Thymus (tissue), 11 donors: ENCODE results near the gene FUT2. TPM values are rescaled to one million over a fixed set of nuclear protein-coding genes. Genes with fewer than 3 reads are reported as not detected.
A peak's percentile ranks its signal among the peaks of the same experiment; 100 is the strongest.

Experiments used
- DNase-seq, 9 donors: peaks; one replicate each; pipeline ENCODE4 v3.0.0-alpha.2; 2013; ENCODE audit warnings: low spot score in 9 of 9, low read depth in 6 of 9, missing footprints in 1 of 9
- H3K27ac ChIP-seq, 2 donors: one replicate each; pipeline ENCODE4 v1.5.1; 2013; ENCODE audit warnings: control low read depth in 1 of 2, low read depth in 1 of 2, low read length in 1 of 2, mild to moderate bottlenecking in 1 of 2, moderate library complexity in 1 of 2
- H3K27me3 ChIP-seq, 2 donors: one replicate each; pipeline ENCODE4 v1.5.1; 2013; ENCODE audit warnings: low read length in 1 of 2; ENCODE audit not compliant: control insufficient read depth in 2 of 2, insufficient read depth in 1 of 2
- H3K36me3 ChIP-seq, 2 donors: one replicate each; pipeline ENCODE4 v1.5.1; 2013; ENCODE audit warnings: low read length in 1 of 2, mild to moderate bottlenecking in 1 of 2, moderate library complexity in 1 of 2; ENCODE audit not compliant: control insufficient read depth in 2 of 2, insufficient read depth in 2 of 2
- H3K4me1 ChIP-seq, 2 donors: one replicate each; pipeline ENCODE4 v1.5.1; 2013; ENCODE audit warnings: low read length in 2 of 2; ENCODE audit not compliant: control insufficient read depth in 2 of 2, insufficient read depth in 2 of 2
- H3K4me3 ChIP-seq, 2 donors: one replicate each; pipeline ENCODE4 v1.5.1; 2013; ENCODE audit warnings: low read length in 2 of 2, control low read depth in 1 of 2, mild to moderate bottlenecking in 1 of 2
- H3K9me3 ChIP-seq, 2 donors: one replicate each; pipeline ENCODE4 v1.5.1; 2013; ENCODE audit warnings: low read length in 1 of 2, mild to moderate bottlenecking in 1 of 2; ENCODE audit not compliant: control insufficient read depth in 2 of 2, insufficient read depth in 1 of 2
- WGBS: extraction: QIAGEN DNeasy Blood & Tissue Kit; methylation state at CpG from one replicate; pipeline ENCODE4 v1.1.7; 2013; 5-methylcytosine and 5-hydroxymethylcytosine counted together
- polyA plus RNA-seq: library from polyadenylated mRNA; stranded (reverse); fragments of 200-250 nt; gene quantifications from one replicate; pipeline ENCODE4 v1.2.3, GENCODE V29; 2013
- total RNA-seq: library from RNA; stranded (reverse); fragments of 120-200 nt; gene quantifications from one replicate; pipeline ENCODE4 v1.2.4, GENCODE V29; 2013
- donor health status: healthy.

Gene FUT2
- total and polyA plus RNA-seq, 2 donors: 0.66 to 3.2 TPM

DNA sequence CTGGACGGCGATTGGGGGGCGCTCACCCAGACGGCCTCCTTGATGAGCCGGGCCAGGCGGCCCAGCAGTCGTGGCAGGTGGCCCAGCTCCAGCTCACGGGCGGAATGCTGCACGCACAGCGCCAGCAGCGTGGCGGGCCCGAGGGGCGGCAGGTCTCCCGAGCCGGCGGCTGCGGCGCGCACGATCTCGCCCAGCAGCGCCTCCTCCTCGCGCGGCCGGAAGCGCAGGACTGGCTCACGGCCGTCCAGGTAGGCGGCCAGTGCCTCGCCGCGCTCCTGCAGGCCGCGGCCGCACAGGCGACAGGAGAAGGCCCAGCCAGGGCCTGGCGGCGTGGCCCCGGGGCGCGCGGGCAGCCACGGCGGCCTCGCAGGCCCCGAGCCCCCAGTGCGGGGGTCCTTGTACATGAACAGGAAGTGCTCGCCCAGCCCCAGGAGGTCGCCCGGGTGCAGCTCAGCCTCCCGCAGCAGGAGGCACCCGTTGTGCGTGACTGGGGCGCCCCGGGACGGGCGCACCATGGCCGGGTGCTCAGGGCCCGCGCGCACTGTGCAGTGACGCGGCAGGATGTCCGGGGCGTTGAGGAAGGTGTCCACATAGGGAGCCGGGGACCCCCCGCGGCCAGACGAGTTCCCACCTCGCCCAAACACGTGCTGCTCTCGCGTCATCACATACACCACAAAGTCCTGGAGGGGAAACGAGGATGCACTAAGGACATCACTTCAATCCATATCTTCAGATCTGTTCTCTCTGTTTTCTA, 33.3 kb downstream of the FUT2 start:
- H3K36me3 ChIP-seq: peaks cover 0 to 2% of the 10 kb centered on the region in 2 donors
- H3K27ac ChIP-seq: peak overlapping the region in 1 of 2 donors; percentile 70
- H3K9me3 ChIP-seq: peaks cover 0 to 31% of the 10 kb centered on the region in 2 donors
- DNase-seq: no peak
- H3K4me3 ChIP-seq: no peak overlapping the region
- H3K27me3 ChIP-seq: no peaks in the 10 kb centered on the region
- 93% methylated on average over 77 of the region's 77 CpGs for WGBS
- H3K4me1 ChIP-seq: peaks cover 4 to 15% of the 10 kb centered on the region in 2 donors

DNA sequence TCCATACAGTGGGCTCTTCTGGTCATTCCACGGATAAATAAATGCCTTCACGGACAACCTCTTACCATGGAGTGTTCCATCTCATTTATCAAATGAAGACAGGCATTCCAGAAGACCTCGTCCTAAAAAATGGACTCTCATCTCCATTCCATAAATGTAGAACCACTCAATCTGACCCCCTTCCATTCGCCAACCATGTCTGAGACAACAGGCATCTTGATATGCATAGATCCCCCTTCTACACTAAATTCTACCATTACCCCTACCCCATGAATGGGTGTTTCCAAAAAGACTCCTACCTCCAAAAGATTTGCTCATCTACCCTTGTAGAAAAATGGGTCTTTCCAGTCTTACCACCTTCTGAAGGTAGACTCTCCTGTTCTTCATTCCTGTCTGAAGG, 35.7 kb downstream of the FUT2 start:
- H3K27me3 ChIP-seq: no peaks in the 10 kb centered on the region
- H3K9me3 ChIP-seq: peaks cover 0 to 16% of the 10 kb centered on the region in 2 donors
- DNase-seq: no peak
- peaks cover 0 to 3% of the 10 kb centered on the region in 2 donors for H3K4me1 ChIP-seq
- H3K4me3 ChIP-seq: no peak overlapping the region
- no peaks in the 10 kb centered on the region for H3K36me3 ChIP-seq
- 94% methylated on average over 4 of the region's 4 CpGs for WGBS
- H3K27ac ChIP-seq: no peak overlapping the region

- 96% methylated on average over 9 of the region's 9 CpGs for WGBS
- Histone ChIP-seq H3K9me3 (peaks cover 0 to 6% of the 10 kb centered on the region in 2 donors), H3K36me3 (no peaks in the 10 kb centered on the region), H3K27ac (no peak overlapping the region), H3K4me3 (no peak overlapping the region), H3K27me3 (peaks cover 6 to 10% of the 10 kb centered on the region in 2 donors), H3K4me1 (peaks cover 5 to 11% of the 10 kb centered on the region in 2 donors)
- DNase-seq: no peak
Measured at GRCh38 chr19:48734625-48735024, 38.9 kb downstream of the FUT2 start.

GRCh38 chr19:48735031-48735615, 39.4 kb downstream of the FUT2 start:
- H3K4me1 ChIP-seq: peaks cover 8 to 16% of the 10 kb centered on the region in 2 donors
- H3K4me3 ChIP-seq: no peak overlapping the region
- H3K27me3 ChIP-seq: peaks cover 11 to 15% of the 10 kb centered on the region in 2 donors
- no peak for DNase-seq
- H3K27ac ChIP-seq: no peak overlapping the region
- no peaks in the 10 kb centered on the region for H3K36me3 ChIP-seq
- peaks cover 0 to 5% of the 10 kb centered on the region in 2 donors for H3K9me3 ChIP-seq
- 93% methylated on average over 38 of the region's 38 CpGs for WGBS

DNA sequence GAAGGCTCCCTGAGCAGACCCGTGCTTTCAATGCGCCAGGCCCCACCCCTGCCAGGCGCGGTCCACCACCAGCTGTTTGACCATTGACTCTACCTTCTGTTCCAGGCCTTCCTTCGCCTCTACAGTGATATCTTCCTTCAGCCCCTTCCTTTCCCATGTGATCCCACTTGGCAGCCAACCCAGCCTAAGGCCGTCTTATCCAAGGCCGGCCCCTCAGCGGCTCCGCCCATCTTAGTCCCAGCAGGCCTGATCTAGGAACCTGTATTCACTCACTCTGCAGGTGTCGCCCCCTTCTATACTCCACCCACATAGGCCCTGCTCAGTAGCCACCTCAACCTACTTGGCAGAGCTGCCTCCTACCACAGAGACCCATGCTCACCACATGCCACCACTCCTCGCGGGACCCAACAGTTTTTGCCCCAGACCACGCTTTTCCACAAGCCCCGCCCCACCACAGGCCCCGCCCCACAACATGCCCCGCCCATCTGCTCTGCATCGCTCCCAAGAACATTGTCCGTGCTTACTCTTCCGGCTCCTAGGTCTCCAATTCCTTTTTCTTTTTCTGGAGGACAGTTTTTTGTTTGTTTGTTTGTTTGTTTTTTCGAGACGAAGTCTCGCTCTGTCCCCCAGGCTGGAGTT, 41.7 kb downstream of the FUT2 start:
- Histone ChIP-seq H3K9me3 (peaks cover 0 to 14% of the 10 kb centered on the region in 2 donors), H3K27ac (no peak overlapping the region), H3K4me1 (peaks cover 8 to 29% of the 10 kb centered on the region in 2 donors), H3K36me3 (no peaks in the 10 kb centered on the region), H3K4me3 (no peak overlapping the region), H3K27me3 (peaks cover 21 to 37% of the 10 kb centered on the region in 2 donors)
- DNase-seq: no peak
- WGBS: 91% methylated on average over 22 of the region's 22 CpGs

- WGBS: 3% methylated on average over 96 of the region's 96 CpGs
- Histone ChIP-seq H3K9me3 (peaks cover 0 to 14% of the 10 kb centered on the region in 2 donors), H3K27ac (peak overlapping the region in 1 of 2 donors; percentile 69), H3K4me3 (peak overlapping the region in 1 of 2 donors; percentile 60), H3K36me3 (no peaks in the 10 kb centered on the region), H3K27me3 (peaks cover 21 to 43% of the 10 kb centered on the region in 2 donors), H3K4me1 (peaks cover 8 to 29% of the 10 kb centered on the region in 2 donors)
- peak in 8 of 9 donors; percentile 39 to 88 (median 72) for DNase-seq
Measured at GRCh38 chr19:48738557-48739403, 43.0 kb downstream of the FUT2 start.

GRCh38 chr19:48739404-48740163, 43.8 kb downstream of the FUT2 start:
- 7% methylated on average over 51 of the region's 51 CpGs for whole genome bisulfite sequencing

More at GRCh38 chr19:48739404-48740163, 43.8 kb downstream of the FUT2 start:
- Histone ChIP-seq H3K4me3 (peak overlapping the region in 1 of 2 donors; percentile 60), H3K27ac (no peak overlapping the region), H3K27me3 (peaks cover 21 to 52% of the 10 kb centered on the region in 2 donors), H3K36me3 (no peaks in the 10 kb centered on the region), H3K4me1 (peaks cover 8 to 29% of the 10 kb centered on the region in 2 donors), H3K9me3 (peaks cover 0 to 14% of the 10 kb centered on the region in 2 donors)
- DNase-seq: no peak
